A549 (cell line): ENCODE data around the gene SRCAP. TPM values are rescaled to one million over a fixed set of nuclear protein-coding genes. Genes with fewer than 3 reads are reported as not detected.
A peak's percentile ranks its signal among the peaks of the same experiment; 100 is the strongest.

Source experiments
- ATAC-seq, 2 experiments: fragments of 200-7000 bp in 1 of 2; fragments of >200 bp in 1 of 2; cut with Nextera tagmentation in 1 of 2; cut with Tn5 transposase in 1 of 2; 3 replicates each; pipeline versions ENCODE4 v1.8.0 to v1.9.1; 2018 to 2020; ENCODE audit warnings: mild to moderate bottlenecking in 1 of 2, moderate library complexity in 1 of 2
- CTCF ChIA-PET: fragments of 300-600 bp; sonication (Branson Sonifier 250); formaldehyde crosslinking; extraction: SDS; loops from one replicate; lab custom pipeline; 2021; ENCODE audit warnings: antibody characterized with exemption, inconsistent platforms; lab: Yijun Ruan, JAX
- POLR2A ChIA-PET: fragments of 350-600 bp; formaldehyde crosslinking; extraction: SDS; loops from one replicate; lab custom pipeline; 2021; ENCODE audit warnings: antibody characterized with exemption, inconsistent platforms; lab: Yijun Ruan, JAX
- DNase-seq, 2 experiments: peaks; one replicate each; pipeline versions ENCODE4 v3.0.0 to v3.0.0-alpha.2; 2011 to 2016; ENCODE audit warnings: low read depth in 1 of 2, low spot score in 1 of 2
- FAIRE-seq: peaks from 2 replicates; lab custom pipeline; 2011; peaks lifted over from hg19 to GRCh38; lab: Jason Lieb, UNC
- H3K27ac ChIP-seq, 2 experiments: fragments of >200 bp; sonication (Bioruptor Twin); formaldehyde crosslinking; 3 replicates each; pipeline ENCODE4 v1.5.1; 2016 to 2017
- H3K4me1 ChIP-seq: fragments of >200 bp; sonication (Bioruptor Twin); formaldehyde crosslinking; 3 replicates; pipeline ENCODE4 v1.6.1; 2016
- H3K4me2 ChIP-seq: fragments of >200 bp; sonication (Bioruptor Twin); formaldehyde crosslinking; 3 replicates; pipeline ENCODE4 v1.6.1; 2016
- H3K4me3 ChIP-seq: fragments of >200 bp; sonication (Bioruptor Twin); formaldehyde crosslinking; 3 replicates; pipeline ENCODE4 v1.5.1; 2016
- H3K9me3 ChIP-seq: fragments of >200 bp; sonication (Bioruptor Twin); formaldehyde crosslinking; 3 replicates; pipeline ENCODE4 v1.6.1; 2016
- CHD4 ChIP-seq: fragments of 200-600 bp; sonication (generic); IDR thresholded peaks from 2 replicates; pipeline ENCODE4 v1.6.1; 2016; ENCODE audit warnings: antibody characterized with exemption, mild to moderate bottlenecking, borderline replicate concordance
- EHF ChIP-seq: fragments of 250-450 bp; sonication (Bioruptor Pico); IDR thresholded peaks from 2 replicates; pipeline ENCODE4 v1.5.0; 2020; ENCODE audit warnings: mild to moderate bottlenecking
- FOSL2 ChIP-seq, 2 experiments: fragments of 450-650 bp in 1 of 2; fragments of >200 bp in 1 of 2; sonication (Bioruptor Twin) in 1 of 2; formaldehyde crosslinking; IDR thresholded peaks; 2 replicates each; pipeline versions ENCODE4 v1.5.0 to v1.6.1; 2016 to 2020; ENCODE audit warnings: mild to moderate bottlenecking in 1 of 2, moderate library complexity in 1 of 2
- GATA3 ChIP-seq: IDR thresholded peaks from 2 replicates; pipeline ENCODE4 v1.6.1; 2012; ENCODE audit warnings: borderline replicate concordance
- HOXB5 ChIP-seq: fragments of 250-450 bp; sonication (Bioruptor Pico); IDR thresholded peaks from 2 replicates; pipeline ENCODE4 v1.5.0; 2020; ENCODE audit warnings: mild to moderate bottlenecking, moderate library complexity
- JUN ChIP-seq, 2 experiments: fragments of >200 bp; sonication (Bioruptor Twin); formaldehyde crosslinking; IDR thresholded peaks; 2 replicates in 1 of 2; 3 replicates in 1 of 2; pipeline ENCODE4 v1.6.1; 2016 to 2017
- KDM1A ChIP-seq: fragments of 200-600 bp; sonication (generic); IDR thresholded peaks from 2 replicates; pipeline ENCODE4 v1.6.1; 2016; ENCODE audit warnings: low read depth, mild to moderate bottlenecking
- NR3C1 ChIP-seq: fragments of >200 bp; sonication (Bioruptor Twin); formaldehyde crosslinking; IDR thresholded peaks from 3 replicates; pipeline ENCODE4 v1.6.1; 2017
- POLR2A ChIP-seq: IDR thresholded peaks from 2 replicates; pipeline ENCODE4 v1.6.1; 2012; ENCODE audit warnings: mild to moderate bottlenecking, low read length
- RCOR1 ChIP-seq: fragments of 150-350 bp; IDR thresholded peaks from 2 replicates; pipeline ENCODE4 v1.6.1; 2014; ENCODE audit warnings: antibody characterized with exemption, low read length, low read depth
- TP53 ChIP-seq: fragments of 250-450 bp; sonication (Bioruptor Pico); IDR thresholded peaks from 2 replicates; pipeline ENCODE4 v1.5.0; 2021; ENCODE audit warnings: mild to moderate bottlenecking, moderate library complexity
- ZC3H11A ChIP-seq: fragments of 450-650 bp; IDR thresholded peaks from 2 replicates; pipeline ENCODE4 v1.6.1; 2014; ENCODE audit warnings: antibody characterized with exemption, mild to moderate bottlenecking
- WGBS: methylation state at CpG from one replicate; pipeline ENCODE4 v1.1.6; 2017; ENCODE audit errors: missing lambda C conversion rate; 5-methylcytosine and 5-hydroxymethylcytosine counted together
- polyA plus RNA-seq, 4 experiments: library from polyadenylated mRNA; depleted of rRNA in 3 of 4; stranded (reverse); fragments of >200 nt; fragmentation: RNase III in 1 of 4; extraction: RNeasy Plus Mini Kit Qiagen cat#74134 plus additional on column Dnase treatment in 1 of 4; gene quantifications; 2 replicates in 3 of 4; 3 replicates in 1 of 4; pipeline ENCODE4 v1.2.3, GENCODE V29; 2011 to 2017
- TF ChIP-seq, protein P1 (sequence below): fragments of 200-600 bp; sonication (generic); IDR thresholded peaks from 2 replicates; pipeline ENCODE4 v1.6.1; 2016; ENCODE audit warnings: antibody characterized with exemption, mild to moderate bottlenecking, moderate library complexity
- TF ChIP-seq, protein P2 (sequence below): IDR thresholded peaks from 2 replicates; pipeline ENCODE4 v1.6.1; 2012
- TF ChIP-seq, protein P3 (sequence below): fragments of >200 bp; sonication (Bioruptor Twin); formaldehyde crosslinking; IDR thresholded peaks from 3 replicates; pipeline ENCODE4 v1.6.1; 2016
- TF ChIP-seq, protein P4 (sequence below): fragments of 150-350 bp; IDR thresholded peaks from 2 replicates; pipeline ENCODE4 v1.6.1; 2014; ENCODE audit warnings: low read depth, mild to moderate bottlenecking, low read length
- TF ChIP-seq, protein P5 (sequence below): fragments of 250-450 bp; sonication (Bioruptor Pico); IDR thresholded peaks from 2 replicates; pipeline ENCODE4 v1.5.0; 2020; ENCODE audit warnings: low read depth, mild to moderate bottlenecking, moderate library complexity

Gene SRCAP
- polyA plus RNA-seq, 2 of the 4 experiments (the other 2 are of a cell fraction), result 6.2 to 19.9 TPM

DNA sequence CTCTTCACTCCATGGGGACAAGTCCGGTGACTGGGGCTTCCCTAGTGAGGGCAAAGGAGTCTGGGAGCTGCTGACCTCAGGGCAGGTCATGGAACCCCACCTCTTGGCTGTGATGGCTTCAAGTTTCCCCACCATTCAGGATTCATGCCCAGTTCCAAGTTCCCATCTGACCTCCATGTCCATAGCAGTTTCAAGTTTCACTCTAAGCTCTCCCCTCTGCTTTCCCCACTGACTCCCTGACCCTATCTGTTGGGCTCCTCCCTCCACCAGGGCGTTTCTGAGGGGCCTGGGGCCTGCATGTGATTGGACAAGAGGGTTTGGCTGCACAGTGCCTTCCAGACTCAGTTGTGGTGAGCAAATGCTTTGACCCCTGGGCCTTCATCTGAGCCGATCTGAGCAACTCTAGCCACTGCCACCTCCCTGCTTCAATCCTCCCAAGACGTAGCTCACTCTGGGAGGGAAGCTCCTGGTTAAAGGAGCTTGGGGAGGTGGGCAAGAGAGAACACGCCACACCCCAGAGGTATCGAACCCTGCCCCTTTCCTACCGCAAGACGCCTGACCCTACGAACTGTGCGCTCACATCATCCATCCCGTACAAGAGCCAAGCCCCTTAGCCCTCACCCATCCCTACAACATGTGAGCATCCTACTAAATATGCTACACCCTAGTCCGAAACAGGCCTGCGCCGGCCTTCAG lies 79.7 kb downstream of the SRCAP start:
- TF ChIP-seq TP53 (CRISPR knock-in tag) (no peak), RCOR1 (no peak), ZC3H11A (no peak), NR3C1 (no peak), EHF (no peak), CHD4 (no peak), KDM1A (no peak), POLR2A (no peak), GATA3 (no peak)
- TF ChIP-seq, protein P1, sequence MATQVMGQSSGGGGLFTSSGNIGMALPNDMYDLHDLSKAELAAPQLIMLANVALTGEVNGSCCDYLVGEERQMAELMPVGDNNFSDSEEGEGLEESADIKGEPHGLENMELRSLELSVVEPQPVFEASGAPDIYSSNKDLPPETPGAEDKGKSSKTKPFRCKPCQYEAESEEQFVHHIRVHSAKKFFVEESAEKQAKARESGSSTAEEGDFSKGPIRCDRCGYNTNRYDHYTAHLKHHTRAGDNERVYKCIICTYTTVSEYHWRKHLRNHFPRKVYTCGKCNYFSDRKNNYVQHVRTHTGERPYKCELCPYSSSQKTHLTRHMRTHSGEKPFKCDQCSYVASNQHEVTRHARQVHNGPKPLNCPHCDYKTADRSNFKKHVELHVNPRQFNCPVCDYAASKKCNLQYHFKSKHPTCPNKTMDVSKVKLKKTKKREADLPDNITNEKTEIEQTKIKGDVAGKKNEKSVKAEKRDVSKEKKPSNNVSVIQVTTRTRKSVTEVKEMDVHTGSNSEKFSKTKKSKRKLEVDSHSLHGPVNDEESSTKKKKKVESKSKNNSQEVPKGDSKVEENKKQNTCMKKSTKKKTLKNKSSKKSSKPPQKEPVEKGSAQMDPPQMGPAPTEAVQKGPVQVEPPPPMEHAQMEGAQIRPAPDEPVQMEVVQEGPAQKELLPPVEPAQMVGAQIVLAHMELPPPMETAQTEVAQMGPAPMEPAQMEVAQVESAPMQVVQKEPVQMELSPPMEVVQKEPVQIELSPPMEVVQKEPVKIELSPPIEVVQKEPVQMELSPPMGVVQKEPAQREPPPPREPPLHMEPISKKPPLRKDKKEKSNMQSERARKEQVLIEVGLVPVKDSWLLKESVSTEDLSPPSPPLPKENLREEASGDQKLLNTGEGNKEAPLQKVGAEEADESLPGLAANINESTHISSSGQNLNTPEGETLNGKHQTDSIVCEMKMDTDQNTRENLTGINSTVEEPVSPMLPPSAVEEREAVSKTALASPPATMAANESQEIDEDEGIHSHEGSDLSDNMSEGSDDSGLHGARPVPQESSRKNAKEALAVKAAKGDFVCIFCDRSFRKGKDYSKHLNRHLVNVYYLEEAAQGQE, result no peak
- TF ChIP-seq, protein P2, sequence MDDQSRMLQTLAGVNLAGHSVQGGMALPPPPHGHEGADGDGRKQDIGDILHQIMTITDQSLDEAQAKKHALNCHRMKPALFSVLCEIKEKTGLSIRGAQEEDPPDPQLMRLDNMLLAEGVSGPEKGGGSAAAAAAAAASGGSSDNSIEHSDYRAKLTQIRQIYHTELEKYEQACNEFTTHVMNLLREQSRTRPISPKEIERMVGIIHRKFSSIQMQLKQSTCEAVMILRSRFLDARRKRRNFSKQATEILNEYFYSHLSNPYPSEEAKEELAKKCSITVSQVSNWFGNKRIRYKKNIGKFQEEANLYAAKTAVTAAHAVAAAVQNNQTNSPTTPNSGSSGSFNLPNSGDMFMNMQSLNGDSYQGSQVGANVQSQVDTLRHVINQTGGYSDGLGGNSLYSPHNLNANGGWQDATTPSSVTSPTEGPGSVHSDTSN, result no peak
- TF ChIP-seq, protein P3, sequence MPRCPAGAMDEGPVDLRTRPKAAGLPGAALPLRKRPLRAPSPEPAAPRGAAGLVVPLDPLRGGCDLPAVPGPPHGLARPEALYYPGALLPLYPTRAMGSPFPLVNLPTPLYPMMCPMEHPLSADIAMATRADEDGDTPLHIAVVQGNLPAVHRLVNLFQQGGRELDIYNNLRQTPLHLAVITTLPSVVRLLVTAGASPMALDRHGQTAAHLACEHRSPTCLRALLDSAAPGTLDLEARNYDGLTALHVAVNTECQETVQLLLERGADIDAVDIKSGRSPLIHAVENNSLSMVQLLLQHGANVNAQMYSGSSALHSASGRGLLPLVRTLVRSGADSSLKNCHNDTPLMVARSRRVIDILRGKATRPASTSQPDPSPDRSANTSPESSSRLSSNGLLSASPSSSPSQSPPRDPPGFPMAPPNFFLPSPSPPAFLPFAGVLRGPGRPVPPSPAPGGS, result no peak
- TF ChIP-seq, protein P4, sequence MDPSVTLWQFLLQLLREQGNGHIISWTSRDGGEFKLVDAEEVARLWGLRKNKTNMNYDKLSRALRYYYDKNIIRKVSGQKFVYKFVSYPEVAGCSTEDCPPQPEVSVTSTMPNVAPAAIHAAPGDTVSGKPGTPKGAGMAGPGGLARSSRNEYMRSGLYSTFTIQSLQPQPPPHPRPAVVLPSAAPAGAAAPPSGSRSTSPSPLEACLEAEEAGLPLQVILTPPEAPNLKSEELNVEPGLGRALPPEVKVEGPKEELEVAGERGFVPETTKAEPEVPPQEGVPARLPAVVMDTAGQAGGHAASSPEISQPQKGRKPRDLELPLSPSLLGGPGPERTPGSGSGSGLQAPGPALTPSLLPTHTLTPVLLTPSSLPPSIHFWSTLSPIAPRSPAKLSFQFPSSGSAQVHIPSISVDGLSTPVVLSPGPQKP, result no peak
- TF ChIP-seq, protein P5, sequence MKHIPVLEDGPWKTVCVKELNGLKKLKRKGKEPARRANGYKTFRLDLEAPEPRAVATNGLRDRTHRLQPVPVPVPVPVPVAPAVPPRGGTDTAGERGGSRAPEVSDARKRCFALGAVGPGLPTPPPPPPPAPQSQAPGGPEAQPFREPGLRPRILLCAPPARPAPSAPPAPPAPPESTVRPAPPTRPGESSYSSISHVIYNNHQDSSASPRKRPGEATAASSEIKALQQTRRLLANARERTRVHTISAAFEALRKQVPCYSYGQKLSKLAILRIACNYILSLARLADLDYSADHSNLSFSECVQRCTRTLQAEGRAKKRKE (CRISPR knock-in tag), result no peak
- Histone ChIP-seq H3K9me3 (no peaks in the 10 kb centered on the region), H3K4me2 (no peak overlapping the region), H3K27ac (0 out of 6 replicates have a peak overlapping the region, but pooled peaks of 1 of the 2 experiments have one; percentile 4), H3K4me1 (peaks cover 11% of the 10 kb centered on the region), H3K4me3 (no peak overlapping the region)
- WGBS, result 90% methylated on average over 14 of the region's 14 CpGs
- FAIRE-seq (no peak), ATAC-seq (no peak), DNase-seq (no peak)
- CTCF ChIA-PET, result interaction anchor here (1.3 to 2.4 kb wide), 2 partner anchors 35 to 66 kb away, joined by 3 to 10 read pairs; no protein-coding TSS in a partner anchor
- POLR2A ChIA-PET, result interaction anchor here (0.7 to 1.0 kb wide), 3 partner anchors 33 to 145 kb away, joined by 3 to 4 read pairs (median 3); partner anchors contain the start of gene FBXL19

DNA sequence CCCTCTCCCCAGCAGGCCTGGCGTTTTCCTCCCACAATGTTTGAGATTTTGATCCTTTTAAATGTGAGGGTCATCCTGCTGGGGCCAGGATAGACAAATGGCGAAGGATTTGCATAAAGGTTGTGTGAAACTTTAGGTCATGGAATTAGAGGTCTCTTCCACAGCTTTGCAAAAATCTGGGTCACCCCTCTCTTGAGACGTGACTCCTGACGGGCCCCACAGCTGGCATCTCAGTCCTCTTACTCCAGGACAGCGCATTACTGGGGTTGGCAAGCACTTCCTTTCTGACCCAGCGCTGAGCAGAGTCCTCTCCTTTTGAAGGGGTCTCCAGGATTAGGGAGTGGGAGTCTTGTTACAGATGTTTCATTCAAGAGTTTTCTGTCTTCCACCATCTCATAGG lies 80.6 kb downstream of the SRCAP start:
- FAIRE-seq (no peak), DNase-seq (no peak)
- H3K4me1 ChIP-seq, result peaks cover 11% of the 10 kb centered on the region
- ChIA-PET POLR2A (interaction anchor here (1.1 kb wide), 1 partner anchor 26 kb away, joined by 3 read pairs; no protein-coding TSS in a partner anchor), CTCF (interaction anchor here (1.1 to 1.5 kb wide), 2 partner anchors 35 to 162 kb away, joined by 3 to 5 read pairs; no protein-coding TSS in a partner anchor)
- 95% methylated on average over 6 of the region's 6 CpGs for WGBS
- H3K9me3 ChIP-seq, result no peaks in the 10 kb centered on the region
- no peak overlapping the region for H3K4me2 ChIP-seq
- H3K27ac ChIP-seq, result no peak overlapping the region
- 0 out of 5 replicates have a peak, but pooled peaks of 1 of the 2 experiments have one; percentile 33 for TF ChIP-seq JUN (IDR thresholded peaks at IDR 0.05)
- TF ChIP-seq FOSL2 (IDR thresholded peaks at IDR 0.05), result no peak
- no peak for TF ChIP-seq FOSL2 (CRISPR knock-in tag; IDR thresholded peaks at IDR 0.05)
- TF ChIP-seq HOXB5 (CRISPR knock-in tag), result no peak
- TF ChIP-seq, all 56 proteins: peak for 1
- no peak overlapping the region for H3K4me3 ChIP-seq
- ATAC-seq, result no peak
